AG09309 (cell line): ENCODE measurements around the gene NTRK2.
A peak's percentile ranks its signal among the peaks of the same experiment; 100 is the strongest.

Experiments
- DNase-seq: peaks from one replicate; pipeline ENCODE4 v3.0.0-alpha.2; 2010; ENCODE audit warnings: low read depth
- H3K4me3 ChIP-seq: 2 replicates; pipeline ENCODE4 v1.5.1; 2011; ENCODE audit warnings: mild to moderate bottlenecking, low read depth, low read length, moderate library complexity; ENCODE audit not compliant: control insufficient read depth
- TF ChIP-seq, protein P1 (sequence below): IDR thresholded peaks from 2 replicates; pipeline ENCODE4 v1.5.1; 2011; ENCODE audit warnings: mild to moderate bottlenecking, low read depth, low read length, inconsistent platforms; ENCODE audit not compliant: insufficient read depth, control insufficient read depth; ENCODE audit errors: missing control alignments

The NTRK2 gene

DNA sequence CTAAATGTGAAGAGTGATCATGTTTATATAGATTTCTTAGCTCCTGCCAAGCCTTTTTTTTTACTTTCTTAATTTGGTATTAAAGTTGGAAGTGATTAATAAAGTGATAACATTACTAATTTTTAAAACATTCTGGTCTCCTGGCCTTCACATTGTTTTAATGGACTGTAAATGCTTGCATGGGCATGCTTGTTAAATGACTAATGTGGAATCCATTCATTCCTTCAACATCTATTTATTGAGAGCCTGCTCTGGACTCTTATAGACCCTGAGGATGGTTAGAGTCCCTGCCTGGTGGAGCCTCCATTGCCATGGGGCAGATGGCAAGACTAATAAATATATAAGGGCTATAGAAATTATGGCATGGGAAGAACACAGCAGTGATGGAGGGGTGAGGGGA is 103.5 kb downstream of the NTRK2 start:
- TF ChIP-seq, protein P1, sequence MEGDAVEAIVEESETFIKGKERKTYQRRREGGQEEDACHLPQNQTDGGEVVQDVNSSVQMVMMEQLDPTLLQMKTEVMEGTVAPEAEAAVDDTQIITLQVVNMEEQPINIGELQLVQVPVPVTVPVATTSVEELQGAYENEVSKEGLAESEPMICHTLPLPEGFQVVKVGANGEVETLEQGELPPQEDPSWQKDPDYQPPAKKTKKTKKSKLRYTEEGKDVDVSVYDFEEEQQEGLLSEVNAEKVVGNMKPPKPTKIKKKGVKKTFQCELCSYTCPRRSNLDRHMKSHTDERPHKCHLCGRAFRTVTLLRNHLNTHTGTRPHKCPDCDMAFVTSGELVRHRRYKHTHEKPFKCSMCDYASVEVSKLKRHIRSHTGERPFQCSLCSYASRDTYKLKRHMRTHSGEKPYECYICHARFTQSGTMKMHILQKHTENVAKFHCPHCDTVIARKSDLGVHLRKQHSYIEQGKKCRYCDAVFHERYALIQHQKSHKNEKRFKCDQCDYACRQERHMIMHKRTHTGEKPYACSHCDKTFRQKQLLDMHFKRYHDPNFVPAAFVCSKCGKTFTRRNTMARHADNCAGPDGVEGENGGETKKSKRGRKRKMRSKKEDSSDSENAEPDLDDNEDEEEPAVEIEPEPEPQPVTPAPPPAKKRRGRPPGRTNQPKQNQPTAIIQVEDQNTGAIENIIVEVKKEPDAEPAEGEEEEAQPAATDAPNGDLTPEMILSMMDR, result no peak
- no peak overlapping the region for H3K4me3 ChIP-seq
- no peak for DNase-seq

DNA sequence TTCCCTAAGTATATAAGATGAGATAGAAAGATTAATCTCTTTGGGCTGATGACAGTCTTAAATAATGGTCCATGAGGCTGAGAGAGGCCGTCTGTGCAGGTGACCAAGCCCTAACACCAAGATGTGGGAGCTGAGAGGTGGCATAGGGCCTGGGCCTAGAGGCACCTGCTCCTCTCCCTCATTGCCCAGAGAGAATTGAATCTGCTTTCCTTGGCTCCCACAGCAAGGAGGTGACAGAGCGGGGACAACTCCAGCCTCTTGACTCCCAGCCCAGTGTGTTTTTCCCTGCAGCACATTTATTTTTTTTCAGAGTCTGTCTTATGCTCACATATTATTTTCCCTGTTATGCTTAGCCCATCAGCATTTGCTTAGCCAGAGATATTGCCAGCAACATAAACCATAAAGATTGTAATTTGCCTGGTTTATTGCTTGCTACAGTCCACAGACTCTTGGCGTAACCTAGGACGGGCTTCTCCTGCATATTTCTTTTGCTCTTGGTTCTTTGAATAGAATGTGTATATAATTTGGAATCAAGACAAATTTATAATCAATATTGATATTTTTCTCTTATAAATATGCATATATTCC is 105.6 kb downstream of the NTRK2 start:
- no peak overlapping the region for H3K4me3 ChIP-seq
- DNase-seq, result no peak
- TF ChIP-seq, protein P1, result no peak

DNA sequence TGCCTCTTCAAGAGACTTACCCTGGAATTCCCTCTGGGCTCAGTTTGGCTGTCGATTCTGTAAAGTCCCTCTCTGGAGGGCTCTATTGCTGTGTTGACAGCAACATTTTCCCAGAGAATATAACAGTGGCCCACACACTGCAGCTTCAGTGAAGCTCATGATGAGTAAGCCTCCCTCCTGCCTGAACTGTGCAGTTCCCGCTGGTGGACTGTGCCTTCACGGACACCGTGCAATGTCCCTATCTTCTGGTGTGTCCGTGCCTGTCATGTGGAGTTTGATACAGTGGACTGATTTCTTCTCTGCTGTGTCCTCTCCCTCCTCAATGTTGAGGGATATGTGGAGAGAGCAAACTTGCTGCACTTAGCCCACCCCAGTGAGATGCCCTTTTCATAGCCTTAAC is 109.0 kb downstream of the NTRK2 start:
- DNase-seq, result no peak
- TF ChIP-seq, protein P1, result no peak
- H3K4me3 ChIP-seq, result no peak overlapping the region

DNA sequence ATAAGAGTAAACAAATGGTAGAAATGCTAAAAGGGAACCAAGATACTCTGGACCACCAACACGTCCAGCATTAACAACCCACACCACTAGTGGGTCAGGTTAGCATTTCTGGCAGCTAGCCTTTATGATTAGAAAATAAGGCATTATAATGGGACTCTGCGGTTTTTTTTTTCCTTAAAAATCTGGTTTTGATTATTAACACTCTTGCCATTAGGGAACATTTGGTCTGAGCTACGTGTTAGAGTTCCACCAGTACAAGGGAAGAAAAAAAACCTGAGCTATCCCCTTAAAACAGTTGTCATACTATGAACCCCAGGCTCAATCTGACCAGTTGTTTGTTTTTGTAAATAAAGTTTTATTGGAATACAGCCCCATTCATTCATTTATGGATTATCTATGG is 110.4 kb downstream of the NTRK2 start:
- TF ChIP-seq, protein P1, result no peak
- H3K4me3 ChIP-seq, result no peak overlapping the region
- DNase-seq, result no peak

DNA sequence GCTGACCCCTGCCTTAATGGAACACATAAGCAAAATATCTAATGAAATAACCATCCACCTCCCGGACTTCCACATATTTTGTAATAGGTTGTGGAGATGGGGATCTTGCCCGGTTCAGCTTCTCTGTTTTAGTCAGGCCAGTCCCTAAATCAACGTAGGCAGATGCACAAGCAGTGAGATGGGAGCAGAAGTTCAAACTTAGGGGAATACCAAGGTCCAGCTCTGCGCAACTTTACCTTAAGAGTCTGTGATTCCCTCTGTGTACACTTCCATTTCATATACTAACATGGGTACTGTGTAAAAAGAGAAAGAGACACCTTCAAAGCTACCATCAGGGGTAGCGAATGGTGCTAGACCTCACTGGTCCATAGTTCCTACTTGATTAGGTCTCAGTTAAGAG is 110.9 kb downstream of the NTRK2 start:
- TF ChIP-seq, protein P1, result no peak
- no peak overlapping the region for H3K4me3 ChIP-seq

DNA sequence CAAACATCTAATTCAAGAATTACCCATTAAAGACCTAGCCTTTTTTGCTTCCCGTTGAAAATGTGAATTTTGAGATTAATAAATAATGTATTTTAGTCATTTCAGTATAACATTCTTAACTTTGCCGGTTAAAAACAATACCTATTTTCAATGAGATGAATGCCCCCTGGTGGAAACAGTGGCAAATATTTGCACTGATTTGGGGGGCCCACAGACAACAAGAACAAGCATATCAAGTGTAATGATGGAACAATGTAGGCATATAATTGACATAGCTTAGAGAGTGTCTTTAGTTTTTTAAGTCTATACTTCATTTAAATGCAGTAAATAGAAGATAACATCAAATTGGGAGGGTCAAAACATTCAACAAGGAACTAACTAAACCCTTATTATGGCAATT is 111.9 kb downstream of the NTRK2 start:
- H3K4me3 ChIP-seq, result no peak overlapping the region
- TF ChIP-seq, protein P1, result peak; percentile 36
- no peak for DNase-seq

More for the DNA sequence above, 110.9 kb downstream of the NTRK2 start:
- no peak for DNase-seq
